IMR-90 (cell line): ENCODE measurements around the gene KIF6. TPM values are rescaled to one million over a fixed set of nuclear protein-coding genes. Genes with fewer than 3 reads are reported as not detected.

Source experiments
- ATAC-seq: fragments of 200-7000 bp; cut with Tn5 transposase; 2 replicates; pipeline ENCODE4 v1.9.1; 2020; ENCODE audit warnings: low read depth, mild to moderate bottlenecking, moderate library complexity
- BruUV-seq: library from RNA; stranded (reverse); fragments of 400-500 nt; replicated peaks from 2 replicates; lab custom pipeline; 2021; lab: Mats Ljungman, UMichigan
- CTCF ChIA-PET: fragments of 300-600 bp; formaldehyde crosslinking; extraction: SDS; loops from one replicate; lab custom pipeline; 2021; ENCODE audit warnings: antibody characterized with exemption; lab: Yijun Ruan, JAX
- POLR2A ChIA-PET: fragments of 300-600 bp; sonication (Branson Sonifier 250); formaldehyde crosslinking; loops from one replicate; lab custom pipeline; 2022; ENCODE audit warnings: antibody characterized with exemption; ENCODE audit not compliant: unreplicated experiment; lab: Charles Lee
- DNase-seq: peaks from one replicate; pipeline ENCODE4 v3.0.0; 2013
- H2AFZ ChIP-seq: replicated peaks from 2 replicates; pipeline ENCODE3; 2013; ENCODE audit warnings: low read length, mild to moderate bottlenecking; ENCODE audit not compliant: poor library complexity
- H2AK5ac ChIP-seq: 2 replicates; pipeline ENCODE4 v1.6.1; 2013; ENCODE audit warnings: low read depth, low read length, inconsistent platforms
- H2AK9ac ChIP-seq: replicated peaks from 2 replicates; pipeline ENCODE3; 2013; ENCODE audit warnings: mild to moderate bottlenecking, low read depth, low read length, moderate library complexity; ENCODE audit not compliant: poor library complexity
- H2BK120ac ChIP-seq: 2 replicates; pipeline ENCODE4 v1.6.1; 2013; ENCODE audit warnings: low read depth, low read length, inconsistent platforms
- H2BK15ac ChIP-seq: 3 replicates; pipeline ENCODE4 v1.6.1; 2013; ENCODE audit warnings: low read depth, low read length, inconsistent platforms
- H2BK20ac ChIP-seq: 2 replicates; pipeline ENCODE4 v1.6.1; 2013; ENCODE audit warnings: low read depth, mild to moderate bottlenecking, inconsistent platforms, low read length, moderate library complexity
- H2BK5ac ChIP-seq: 2 replicates; pipeline ENCODE4 v1.6.1; 2013; ENCODE audit warnings: mild to moderate bottlenecking, low read depth, low read length, inconsistent platforms; ENCODE audit not compliant: poor library complexity, severe bottlenecking
- H3K14ac ChIP-seq: replicated peaks from 2 replicates; pipeline ENCODE4 v1.6.1; 2013; ENCODE audit warnings: low read depth, low read length, inconsistent platforms
- H3K18ac ChIP-seq: 2 replicates; pipeline ENCODE4 v1.6.1; 2013; ENCODE audit warnings: low read depth, low read length, control low read depth
- H3K23ac ChIP-seq: 2 replicates; pipeline ENCODE4 v1.6.1; 2013; ENCODE audit warnings: low read depth, low read length, inconsistent platforms
- H3K27ac ChIP-seq: 2 replicates; pipeline ENCODE4 v1.5.1; 2013; ENCODE audit warnings: mild to moderate bottlenecking, control low read depth, low read length; ENCODE audit not compliant: insufficient read depth
- H3K27me3 ChIP-seq: 2 replicates; pipeline ENCODE4 v1.6.1; 2013; ENCODE audit warnings: low read length; ENCODE audit not compliant: control insufficient read depth, insufficient read depth
- H3K36me3 ChIP-seq: 2 replicates; pipeline ENCODE4 v1.6.1; 2013; ENCODE audit warnings: low read length, mixed read lengths; ENCODE audit not compliant: control insufficient read depth, insufficient read depth
- H3K4ac ChIP-seq: 2 replicates; pipeline ENCODE4 v1.6.1; 2013; ENCODE audit warnings: low read depth, low read length, inconsistent platforms
- H3K4me1 ChIP-seq: 2 replicates; pipeline ENCODE4 v1.6.1; 2013; ENCODE audit warnings: low read length, mixed read lengths; ENCODE audit not compliant: control insufficient read depth, insufficient read depth
- H3K4me2 ChIP-seq: 2 replicates; pipeline ENCODE4 v1.6.1; 2013; ENCODE audit warnings: low read depth, mild to moderate bottlenecking, control low read depth, low read length, moderate library complexity
- H3K4me3 ChIP-seq: 2 replicates; pipeline ENCODE4 v1.5.1; 2013; ENCODE audit warnings: low read depth, mild to moderate bottlenecking, control low read depth, low read length, moderate library complexity; ENCODE audit not compliant: insufficient read depth
- H3K56ac ChIP-seq: 2 replicates; pipeline ENCODE4 v1.6.1; 2013; ENCODE audit warnings: low read length, inconsistent platforms; ENCODE audit not compliant: insufficient read depth; ENCODE audit errors: extremely low read depth
- H3K79me1 ChIP-seq, 2 experiments: 2 replicates each; pipeline ENCODE4 v1.6.1; 2013; ENCODE audit warnings: low read length in 2 of 2, inconsistent platforms in 1 of 2, low read depth in 1 of 2
- H3K9ac ChIP-seq: 2 replicates; pipeline ENCODE4 v1.6.1; 2013; ENCODE audit warnings: low read depth, low read length, control low read depth
- H3K9me1 ChIP-seq: 2 replicates; pipeline ENCODE4 v1.6.1; 2013; ENCODE audit warnings: low read length, inconsistent platforms; ENCODE audit not compliant: insufficient read depth
- H3K9me3 ChIP-seq: 2 replicates; pipeline ENCODE4 v1.6.1; 2013; ENCODE audit warnings: low read length; ENCODE audit not compliant: control insufficient read depth, insufficient read depth
- H4K20me1 ChIP-seq: 2 replicates; pipeline ENCODE4 v1.6.1; 2013; ENCODE audit warnings: low read length, inconsistent platforms; ENCODE audit not compliant: insufficient read depth
- H4K5ac ChIP-seq: 2 replicates; pipeline ENCODE4 v1.6.1; 2013; ENCODE audit warnings: mild to moderate bottlenecking, low read depth, low read length, control low read depth
- H4K8ac ChIP-seq, 2 experiments: 2 replicates each; pipeline ENCODE4 v1.6.1; 2013; ENCODE audit warnings: low read depth in 2 of 2, low read length in 2 of 2, control low read depth in 1 of 2, inconsistent platforms in 1 of 2
- H4K91ac ChIP-seq: 2 replicates; pipeline ENCODE4 v1.6.1; 2013; ENCODE audit warnings: low read depth, low read length, inconsistent platforms; ENCODE audit not compliant: insufficient read depth
- BHLHE40 ChIP-seq: fragments of 150-350 bp; IDR thresholded peaks from 2 replicates; pipeline ENCODE4 v1.6.1; 2016; ENCODE audit warnings: mild to moderate bottlenecking, low read depth, low read length
- CEBPB ChIP-seq: IDR thresholded peaks from 2 replicates; pipeline ENCODE4 v1.6.1; 2012; ENCODE audit warnings: low read depth, low read length, improper control_type of control experiment
- CHD1 ChIP-seq: IDR thresholded peaks from 2 replicates; pipeline ENCODE4 v1.6.1; 2012; ENCODE audit warnings: low read depth, low read length, improper control_type of control experiment
- ELK1 ChIP-seq: fragments of 150-350 bp; IDR thresholded peaks from 2 replicates; pipeline ENCODE4 v1.6.1; 2016; ENCODE audit warnings: low read depth, mild to moderate bottlenecking, low read length, moderate library complexity, borderline replicate concordance
- FOS ChIP-seq: fragments of 150-350 bp; IDR thresholded peaks from 2 replicates; pipeline ENCODE4 v1.6.1; 2016; ENCODE audit warnings: low read depth, low read length
- MAFK ChIP-seq: IDR thresholded peaks from 2 replicates; pipeline ENCODE4 v1.6.1; 2012; ENCODE audit warnings: low read depth, low read length, improper control_type of control experiment
- MAZ ChIP-seq: IDR thresholded peaks from 2 replicates; pipeline ENCODE4 v1.6.1; 2012; ENCODE audit warnings: low read depth, mild to moderate bottlenecking, low read length, improper control_type of control experiment, moderate library complexity, borderline replicate concordance
- MXI1 ChIP-seq: IDR thresholded peaks from 2 replicates; pipeline ENCODE4 v1.6.1; 2012; ENCODE audit warnings: low read depth, mild to moderate bottlenecking, low read length, moderate library complexity, borderline replicate concordance
- NFE2L2 ChIP-seq: fragments of 150-350 bp; IDR thresholded peaks from 2 replicates; pipeline ENCODE4 v1.6.1; 2016; ENCODE audit warnings: low read depth, mild to moderate bottlenecking, low read length
- POLR2A ChIP-seq: IDR thresholded peaks from 2 replicates; pipeline ENCODE4 v1.6.1; 2012; ENCODE audit warnings: mild to moderate bottlenecking, low read depth, low read length
- RAD21 ChIP-seq: IDR thresholded peaks from 2 replicates; pipeline ENCODE4 v1.6.1; 2012; ENCODE audit warnings: low read length, improper control_type of control experiment
- RCOR1 ChIP-seq: IDR thresholded peaks from 2 replicates; pipeline ENCODE4 v1.6.1; 2012; ENCODE audit warnings: mild to moderate bottlenecking, low read length, improper control_type of control experiment; ENCODE audit not compliant: insufficient replicate concordance
- RFX5 ChIP-seq: IDR thresholded peaks from 2 replicates; pipeline ENCODE4 v1.8.0; 2012; ENCODE audit warnings: low read depth, mild to moderate bottlenecking, low read length, moderate library complexity
- SMC3 ChIP-seq: fragments of 150-350 bp; IDR thresholded peaks from 2 replicates; pipeline ENCODE4 v1.6.1; 2016; ENCODE audit warnings: low read depth, mild to moderate bottlenecking, antibody characterized with exemption, low read length, moderate library complexity
- USF2 ChIP-seq: fragments of 150-350 bp; IDR thresholded peaks from 2 replicates; pipeline ENCODE4 v1.6.1; 2017; ENCODE audit warnings: mild to moderate bottlenecking, antibody characterized with exemption, low read length, low read depth
- WGBS, 2 experiments: methylation state at CpG; one replicate each; pipeline versions ENCODE4 v1.1.5 to v1.1.7; 2013; ENCODE audit warnings: missing lambda C conversion rate in 2 of 2; ENCODE audit not compliant: insufficient read length in 1 of 2; ENCODE audit errors: extremely low coverage in 2 of 2; 5-methylcytosine and 5-hydroxymethylcytosine counted together
- dilution Hi-C: fragments of 300-500 bp; cut with HindIII; formaldehyde crosslinking; loops from one replicate; pipeline ENCODE4 v1.14.3; 2018; ENCODE audit warnings: low sequenced_read_pairs; ENCODE audit not compliant: unreplicated experiment
- in situ Hi-C: fragments of 300-500 bp; cut with MboI; formaldehyde crosslinking; loops from 3 replicates; pipeline ENCODE4 v1.14.3; 2019; ENCODE audit warnings: low sequenced_read_pairs, inconsistent platforms, mixed read lengths
- intact Hi-C: fragments of 100-400 bp; cut with micrococcal nuclease; formaldehyde crosslinking; loops from 2 replicates; pipeline ENCODE4 v1.10.0; 2022
- polyA plus RNA-seq, 3 experiments: library from polyadenylated mRNA; depleted of rRNA; stranded (reverse); fragments of >200 nt; gene quantifications; 2 replicates each; pipeline ENCODE4 v1.2.3, GENCODE V29; 2012; ENCODE audit warnings: low replicate concordance in 1 of 3
- total RNA-seq: library from RNA; depleted of rRNA; stranded (reverse); fragments of >200 nt; gene quantifications from 2 replicates; pipeline ENCODE4 v1.2.3, GENCODE V29; 2012

Gene KIF6
- total and polyA plus RNA-seq, 2 of the 4 experiments (the other 2 are of a cell fraction) = under 0.01 to 0.10 TPM

GRCh38 chr6:39585641-39586040 lies 139.6 kb downstream of the KIF6 start:
- no peak overlapping the region for H3K23ac ChIP-seq
- H4K91ac ChIP-seq = no peak overlapping the region
- H3K4me3 ChIP-seq = no peak overlapping the region
- dilution Hi-C loops = no loop called here
- H2AK5ac ChIP-seq = no peak overlapping the region
- no peaks in the 10 kb centered on the region for H3K9me3 ChIP-seq
- no peak overlapping the region for H3K14ac ChIP-seq
- H2BK5ac ChIP-seq = no peak overlapping the region
- no peak overlapping the region for H2BK20ac ChIP-seq
- H3K79me1 ChIP-seq = no peaks in the 10 kb centered on the region
- intact Hi-C loops = no loop called here
- no TSS peak for BruUV-seq
- no peak overlapping the region for H3K4ac ChIP-seq
- no peak for DNase-seq
- no peaks in the 10 kb centered on the region for H3K4me1 ChIP-seq
- no peak overlapping the region for H2BK15ac ChIP-seq
- H3K27me3 ChIP-seq = no peaks in the 10 kb centered on the region
- H3K9ac ChIP-seq = no peak overlapping the region
- ATAC-seq = no peak
- in situ Hi-C loops = no loop called here
- H4K5ac ChIP-seq = no peak overlapping the region
- H2BK120ac ChIP-seq = no peak overlapping the region
- no peak overlapping the region for H3K27ac ChIP-seq
- no peaks in the 10 kb centered on the region for H3K36me3 ChIP-seq
- H4K20me1 ChIP-seq = no peaks in the 10 kb centered on the region
- H3K9me1 ChIP-seq = no peaks in the 10 kb centered on the region
- H2AFZ ChIP-seq = no peak overlapping the region
- no CpG with 5 or more reads among the region's 2 CpGs for WGBS, 2 experiments
- H2AK9ac ChIP-seq = no peak overlapping the region
- H3K18ac ChIP-seq = no peak overlapping the region
- no peak for TF ChIP-seq MAFK
- TF ChIP-seq MAZ = no peak
- no peak for TF ChIP-seq FOS
- TF ChIP-seq CHD1 = no peak
- no peak for TF ChIP-seq SMC3
- TF ChIP-seq CEBPB = no peak
- TF ChIP-seq ELK1 = no peak
- no peak for TF ChIP-seq MXI1
- no peak for TF ChIP-seq RCOR1
- TF ChIP-seq NFE2L2 = no peak
- TF ChIP-seq BHLHE40 = no peak
- TF ChIP-seq USF2 = no peak
- TF ChIP-seq POLR2A = no peak
- no peak for TF ChIP-seq RFX5
- no peak for TF ChIP-seq RAD21
- H3K56ac ChIP-seq = no peak overlapping the region
- H3K4me2 ChIP-seq = no peak overlapping the region
- POLR2A ChIA-PET = no interaction called here
- CTCF ChIA-PET = interaction anchor here (1.3 kb wide), 1 partner anchor 28 kb away, joined by 3 read pairs; no protein-coding TSS in a partner anchor
- H4K8ac ChIP-seq = no peak overlapping the region
